ENCODE data around the gene CH25H. TPM values are rescaled to one million over a fixed set of nuclear protein-coding genes. Genes with fewer than 3 reads are reported as not detected.

Gene CH25H
- total RNA-seq, 1 experiment from 2014 or later = 1.0 TPM

- no peaks in the 10 kb centered on the region for H3K27me3 ChIP-seq (ENCODE audit: insufficient read depth, low read length)
- no peak overlapping the region for H3T11ph ChIP-seq (ENCODE audit: low read length)
- no peak overlapping the region for H4K8ac ChIP-seq (replicated peaks; ENCODE audit: insufficient read length, low read depth, low read length)
- no peaks in the 10 kb centered on the region for H3K23me2 ChIP-seq (ENCODE audit: insufficient read length, low read depth, low read length, poor library complexity, severe bottlenecking)
- H3K4ac ChIP-seq (ENCODE audit: low read depth, low read length) = no peak overlapping the region
- no peak overlapping the region for H2BK120ac ChIP-seq (ENCODE audit: low read depth, low read length, poor library complexity, severe bottlenecking)
- no peak overlapping the region for H3K27ac ChIP-seq (ENCODE audit: insufficient read length, low read depth, low read length)
- no peak overlapping the region for H2AFZ ChIP-seq (ENCODE audit: low read length)
- peaks cover 11 to 13% of the 10 kb centered on the region in 2 experiments for H3K4me1 Mint-ChIP-seq
- no peak for TF ChIP-seq CTCF (conservative IDR thresholded peaks at IDR 0.05)
- no peak overlapping the region for H2AK5ac ChIP-seq (ENCODE audit: insufficient read length, low read length)
- H3K14ac ChIP-seq (ENCODE audit: insufficient read depth, low read length) = no peak overlapping the region
- no peaks in the 10 kb centered on the region for H3K79me2 ChIP-seq (ENCODE audit: insufficient read depth, low read length)
- H3K9me3 ChIP-seq (ENCODE audit: control insufficient read depth, low read depth, low read length) = peaks cover 7% of the 10 kb centered on the region
- no peak overlapping the region for H2BK15ac ChIP-seq (ENCODE audit: low read depth, low read length)
- H3K9ac ChIP-seq (ENCODE audit: extremely low read depth, insufficient read length, low read length) = no peak overlapping the region
- no peak overlapping the region for H4K91ac ChIP-seq (ENCODE audit: insufficient read length, low read depth, low read length)
- H2BK5ac ChIP-seq (ENCODE audit: insufficient read length, low read length) = no peak overlapping the region
- no peak overlapping the region for H2BK20ac ChIP-seq (ENCODE audit: low read depth, low read length, poor library complexity, severe bottlenecking)
- H3K27ac Mint-ChIP-seq = no peak overlapping the region
- H3K18ac ChIP-seq (ENCODE audit: insufficient read length, low read depth, low read length) = no peak overlapping the region
- H4K20me1 ChIP-seq (ENCODE audit: control insufficient read depth, insufficient read depth, insufficient read length) = no peaks in the 10 kb centered on the region
- H3K23ac ChIP-seq (ENCODE audit: insufficient read length, low read depth, low read length) = no peak overlapping the region
- H3K36me3 Mint-ChIP-seq (ENCODE audit: insufficient read depth in 1 of 3, low read depth in 3 of 3) = peaks cover 23 to 29% (median 24%) of the 10 kb centered on the region in 3 experiments
- no peak for DNase-seq
- no peak overlapping the region for H3K56ac ChIP-seq (ENCODE audit: insufficient read length, low read depth, low read length)
- H3K4me2 ChIP-seq (ENCODE audit: insufficient read depth, insufficient read length, low read length) = no peak overlapping the region
- H3K4me1 ChIP-seq (ENCODE audit: insufficient read depth, low read length) = no peaks in the 10 kb centered on the region
- no peak overlapping the region for H4K5ac ChIP-seq (ENCODE audit: insufficient read length, low read depth, low read length)
- peaks cover 2% of the 10 kb centered on the region for H3K27me3 Mint-ChIP-seq (ENCODE audit: low read depth)
- no peak overlapping the region for H3K4me3 Mint-ChIP-seq
- peaks cover 13 to 16% of the 10 kb centered on the region in 2 experiments for H3K9me3 Mint-ChIP-seq
- no peak overlapping the region for H2BK12ac ChIP-seq (ENCODE audit: insufficient read length, low read depth, low read length)
- H3K79me1 ChIP-seq (ENCODE audit: insufficient read depth, low read depth, low read length, poor library complexity, severe bottlenecking) = no peaks in the 10 kb centered on the region
Observed at GRCh38 chr10:89228962-89229361, 21.8 kb upstream of the CH25H start.

Data from H9 (cell line).